Measurements from ENCODE around the gene ZBTB43.

- no peak for TF ChIP-seq POLR2A (IDR thresholded peaks at IDR 0.05)
- no peak for TF ChIP-seq CTCF (IDR thresholded peaks at IDR 0.05)
These were observed 56.9 kb downstream of the ZBTB43 start for GRCh38 chr9:126861707-126862103.

Measured in adrenal gland (tissue), 5 donors.